HG03558 (cell line): Measurements from ENCODE around the gene LIN28A.

Source experiments
- ATAC-seq: cut with Tn5 transposase; IDR thresholded peaks from one replicate; pipeline ENCODE4 v1.9.1; 2021; ENCODE audit warnings: moderate number of reproducible peaks; ENCODE audit not compliant: unreplicated experiment; ENCODE audit errors: extremely low read depth

The LIN28A gene

DNA sequence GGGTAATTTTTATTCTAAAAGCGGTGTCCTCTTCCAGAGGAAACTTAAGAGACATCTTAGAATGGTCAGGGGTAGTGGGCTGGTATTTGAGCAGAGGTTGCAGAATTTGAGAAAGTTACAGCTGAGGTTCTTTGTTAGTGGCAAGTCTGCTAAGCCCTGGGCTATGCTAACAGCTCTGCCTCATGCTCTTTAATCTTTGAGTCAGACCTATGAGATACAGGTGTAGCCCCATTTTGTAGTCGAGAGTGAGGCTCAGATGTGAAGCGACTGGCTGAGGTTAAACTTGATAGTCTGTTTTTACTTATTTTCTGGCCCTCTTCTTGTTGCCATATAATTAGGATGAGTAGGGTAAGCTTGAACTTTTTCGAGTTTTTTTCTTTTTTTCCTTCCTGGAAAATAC lies 66.3 kb downstream of the LIN28A start:
- no peak for ATAC-seq

DNA sequence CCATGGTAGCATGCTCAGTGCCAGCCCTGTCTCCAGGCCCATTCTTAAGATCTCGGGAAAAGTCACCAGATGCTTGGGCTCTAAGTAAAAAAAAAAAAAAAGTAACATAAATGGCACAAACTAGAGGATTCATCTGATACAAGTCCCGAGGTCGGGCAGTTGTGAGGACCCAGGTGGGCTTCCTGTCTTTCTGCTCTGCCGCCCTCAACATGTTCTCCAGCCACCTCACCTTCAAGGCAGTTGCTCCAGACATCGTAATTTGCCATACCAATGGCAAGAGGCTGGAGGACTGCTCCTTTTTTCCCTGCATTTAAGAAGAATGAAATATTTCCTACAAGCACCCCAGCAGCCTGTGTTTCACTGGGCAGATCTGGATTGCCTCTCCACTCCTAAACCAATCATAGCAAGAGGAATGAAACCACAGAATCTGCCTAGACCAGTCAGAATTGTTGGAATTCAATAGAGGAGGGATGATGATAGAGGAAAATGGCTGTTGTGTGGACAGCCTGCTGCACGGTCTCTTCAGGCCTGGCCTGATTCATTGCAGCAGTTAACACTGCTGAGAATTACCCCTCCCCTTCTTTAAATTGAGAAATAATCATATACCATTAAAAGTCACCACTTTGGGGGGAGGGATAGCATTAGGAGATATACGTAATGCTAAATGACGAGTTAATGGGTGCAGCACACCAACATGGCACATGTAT lies 67.0 kb downstream of the LIN28A start:
- ATAC-seq: no peak

GRCh38 chr1:26478159-26478558 lies 67.5 kb downstream of the LIN28A start:
- no peak for ATAC-seq

GRCh38 chr1:26478988-26479387 lies 68.4 kb downstream of the LIN28A start:
- no peak for ATAC-seq
